Left renal pelvis (tissue), 4 donors: ENCODE results near the gene RPLP1. TPM values are rescaled to one million over a fixed set of nuclear protein-coding genes. Genes with fewer than 3 reads are reported as not detected.

Source experiments
- DNase-seq, 4 donors: peaks; one replicate each; pipeline ENCODE4 v3.0.0-alpha.2; 2013; ENCODE audit warnings: low read depth in 4 of 4, low spot score in 3 of 4
- polyA plus RNA-seq, 4 donors: library from polyadenylated mRNA; unstranded; fragments of 120-200 nt; gene quantifications; one replicate each; pipeline ENCODE4 v1.2.1, GENCODE V29; 2013; ENCODE audit not compliant: insufficient read length in 4 of 4

The RPLP1 gene
- polyA plus RNA-seq, result 1,000 to 10,000 TPM; 1,334 to 1,874 (median 1,438) TPM

DNA sequence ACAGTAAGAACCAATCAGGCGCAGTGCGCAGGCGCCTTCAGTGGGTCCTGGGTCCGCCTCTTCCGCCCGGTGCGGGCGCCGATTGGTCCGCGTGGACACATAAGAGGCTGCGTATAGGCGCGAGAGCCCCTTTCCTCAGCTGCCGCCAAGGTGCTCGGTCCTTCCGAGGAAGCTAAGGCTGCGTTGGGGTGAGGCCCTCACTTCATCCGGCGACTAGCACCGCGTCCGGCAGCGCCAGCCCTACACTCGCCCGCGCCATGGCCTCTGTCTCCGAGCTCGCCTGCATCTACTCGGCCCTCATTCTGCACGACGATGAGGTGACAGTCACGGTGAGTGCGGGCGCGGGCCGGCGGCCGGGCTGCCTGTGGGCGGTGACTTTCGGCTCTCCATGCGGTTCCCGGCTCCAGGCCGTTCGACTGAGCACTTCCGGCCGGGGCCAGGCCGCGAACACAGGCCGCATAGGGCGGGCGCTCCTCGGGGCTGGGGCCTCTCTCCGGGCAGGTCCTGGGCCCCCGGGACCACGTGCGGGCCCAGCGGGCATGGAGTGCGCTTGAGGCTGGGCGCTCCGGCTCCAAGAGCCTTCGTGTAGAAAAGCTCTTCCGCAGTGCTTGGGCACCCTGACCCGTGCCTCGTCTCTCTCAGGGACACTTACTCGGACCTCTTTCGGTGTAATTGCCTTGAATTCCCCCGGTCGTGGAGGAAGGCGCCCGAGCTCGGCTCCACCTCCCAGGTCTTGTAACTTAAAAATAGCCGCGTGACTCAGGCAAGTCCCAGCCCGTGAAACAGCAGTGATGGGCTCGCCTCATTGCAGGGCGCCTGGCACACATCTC is at the start of gene RPLP1:
RPLP1 (plus strand) TSS at position 127 of the 830 bp plus-strand sequence; CDS start at position 258, 131 bp downstream.
- peak; percentile 90 to 95 (median 91) for DNase-seq

DNA sequence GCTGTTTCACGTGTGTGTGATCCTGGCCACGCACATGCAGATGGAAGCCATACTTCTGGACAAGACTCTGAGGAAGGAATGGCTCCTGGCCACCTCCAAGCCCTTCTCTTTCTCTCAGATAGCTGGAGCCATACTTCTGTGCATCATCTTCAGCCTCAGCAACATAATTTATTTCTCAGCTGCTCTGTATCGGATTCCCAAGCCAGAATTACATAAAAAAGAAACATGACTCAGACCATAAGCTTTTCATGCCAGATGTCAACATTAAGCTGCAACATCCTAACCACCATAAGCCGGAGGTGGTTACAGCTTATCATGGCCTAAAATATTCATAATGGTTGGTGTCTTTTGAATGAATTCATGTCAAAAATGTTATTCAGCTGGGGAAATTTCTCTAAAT is 49.0 kb upstream of the RPLP1 start:
- DNase-seq, result no peak

DNA sequence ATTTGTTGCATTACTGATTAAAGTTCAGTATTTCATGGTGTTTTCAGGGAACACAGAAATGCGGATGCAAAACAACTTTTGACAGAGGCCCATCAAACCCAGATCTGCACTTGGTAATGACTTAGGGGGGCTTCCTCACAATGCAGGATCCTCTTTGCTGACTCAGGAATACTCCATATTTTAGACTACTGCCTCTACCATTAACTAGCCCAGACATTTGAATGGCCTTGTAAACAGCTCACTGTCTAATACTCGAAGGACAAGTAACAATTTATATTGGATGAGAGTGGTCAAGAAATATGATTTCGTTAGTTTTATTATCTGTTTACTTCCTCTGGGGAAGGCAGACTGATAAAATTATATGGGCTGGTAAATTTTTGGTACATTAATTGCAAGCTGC is 47.5 kb upstream of the RPLP1 start:
- no peak for DNase-seq

DNA sequence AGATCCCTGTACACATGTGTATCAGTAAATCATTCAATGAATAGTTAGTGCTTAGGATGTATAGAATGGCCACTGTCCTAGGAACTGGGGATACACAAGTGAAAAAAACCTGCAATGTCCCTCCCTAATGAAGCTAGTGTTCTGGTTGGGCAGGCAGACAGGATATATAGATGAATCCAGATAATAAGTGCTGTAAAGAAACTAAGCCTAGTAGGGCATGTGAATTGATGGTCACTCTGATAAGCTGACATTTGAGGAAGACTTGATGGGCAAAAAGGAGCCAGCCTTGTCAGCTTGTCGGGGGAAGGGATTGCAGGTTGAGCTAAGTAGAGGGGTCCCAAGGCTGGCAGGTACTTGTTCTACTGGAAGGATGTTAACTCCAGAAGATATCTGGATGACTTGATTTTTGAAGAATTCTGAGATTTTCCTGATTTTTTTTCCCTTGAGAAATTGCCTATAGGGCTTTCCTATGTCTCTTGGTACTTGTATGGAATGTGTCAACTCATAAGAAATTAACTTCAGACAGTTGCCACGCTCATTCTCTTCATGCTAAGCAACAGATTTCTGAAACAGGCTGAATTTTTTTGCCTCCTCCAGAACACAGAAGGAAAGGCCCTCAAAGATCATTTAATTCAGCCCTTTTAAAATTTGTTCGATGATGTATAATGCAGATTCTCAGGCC is 44.8 kb upstream of the RPLP1 start:
- no peak for DNase-seq

DNA sequence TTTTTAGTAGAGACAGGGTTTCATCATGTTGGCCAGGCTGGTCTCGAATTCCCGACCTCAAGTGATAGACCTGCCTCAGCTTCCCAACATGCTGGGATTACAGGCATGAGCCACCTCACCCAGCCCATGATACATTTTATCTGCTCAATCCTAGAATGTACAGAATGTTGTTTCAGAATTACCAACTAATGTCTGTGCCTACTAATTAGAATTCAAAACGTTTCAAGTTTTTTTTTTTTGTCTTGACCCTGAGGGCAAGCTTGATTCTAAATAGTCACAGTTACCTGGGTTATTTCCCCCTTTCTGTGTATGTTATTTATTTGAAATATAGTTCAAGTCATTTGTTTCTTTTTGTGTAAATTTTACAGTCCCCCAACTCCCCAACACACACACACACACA is 43.8 kb upstream of the RPLP1 start:
- no peak for DNase-seq

DNA sequence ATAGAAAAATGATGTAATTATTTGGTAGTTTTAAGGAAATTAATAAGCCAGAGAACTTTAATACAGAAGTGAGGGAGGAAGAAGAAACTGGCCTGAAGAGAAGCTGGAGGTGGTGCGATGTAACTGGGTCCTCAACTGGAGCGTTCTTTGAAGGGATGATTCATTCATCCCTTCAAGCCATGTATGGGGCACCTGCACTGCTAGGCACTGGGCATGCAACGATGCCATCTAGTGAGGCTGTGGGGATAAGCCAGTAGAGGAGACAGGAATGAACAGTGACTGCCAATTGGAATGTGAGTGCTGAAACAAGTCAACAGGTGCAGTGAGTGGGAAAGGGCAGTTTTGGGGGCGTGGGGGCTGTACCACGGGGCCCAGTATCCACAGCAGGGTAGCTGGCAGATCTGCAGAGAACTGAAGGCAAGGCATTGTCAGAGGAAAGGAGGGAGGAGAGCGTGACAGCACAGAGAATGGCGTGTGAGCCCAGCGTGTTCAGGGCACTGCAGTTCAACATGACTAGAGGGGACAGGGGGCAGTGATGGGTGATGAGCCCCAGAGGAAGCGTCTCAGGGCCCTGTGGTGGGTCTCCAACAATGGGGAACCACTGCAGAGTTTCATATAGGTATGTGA is 42.3 kb upstream of the RPLP1 start:
- no peak for DNase-seq

DNA sequence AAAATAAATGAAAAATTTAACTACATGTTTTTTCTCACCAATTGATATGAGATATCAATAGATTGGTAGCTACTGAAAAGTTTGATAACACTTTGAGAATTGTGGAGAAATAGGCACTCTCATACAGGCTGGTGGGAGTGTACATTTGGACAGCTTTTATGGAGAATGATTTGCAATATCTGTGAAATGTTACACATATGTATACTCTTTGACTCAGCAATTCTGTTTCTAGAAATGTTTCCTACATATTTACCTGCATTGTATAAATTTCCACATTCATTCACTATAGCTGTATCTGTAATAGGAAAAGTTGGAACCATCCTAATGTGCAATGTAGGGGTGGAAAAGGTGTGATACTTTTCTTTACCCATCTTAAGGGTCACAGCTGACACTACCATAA is 40.3 kb upstream of the RPLP1 start:
- DNase-seq, result no peak

DNA sequence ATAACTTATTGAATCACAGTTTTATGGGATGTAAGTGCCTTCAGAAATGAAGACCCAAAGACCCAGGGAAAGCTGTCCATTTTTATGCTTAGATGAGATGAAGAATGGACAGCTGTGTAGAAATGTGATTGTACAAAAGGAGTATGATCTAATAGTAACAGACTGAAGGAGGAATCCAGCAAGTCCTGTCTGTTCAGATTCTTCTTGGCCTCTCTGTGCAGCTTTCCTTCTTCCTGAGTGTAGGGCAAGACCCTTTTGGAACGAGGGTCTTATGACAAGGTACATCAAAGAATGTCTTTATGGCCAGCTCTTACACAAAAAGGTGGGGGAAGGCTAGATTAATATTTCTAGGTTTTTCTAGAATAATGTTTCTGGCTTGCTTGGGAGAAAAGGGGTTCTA is 39.9 kb upstream of the RPLP1 start:
- no peak for DNase-seq

DNA sequence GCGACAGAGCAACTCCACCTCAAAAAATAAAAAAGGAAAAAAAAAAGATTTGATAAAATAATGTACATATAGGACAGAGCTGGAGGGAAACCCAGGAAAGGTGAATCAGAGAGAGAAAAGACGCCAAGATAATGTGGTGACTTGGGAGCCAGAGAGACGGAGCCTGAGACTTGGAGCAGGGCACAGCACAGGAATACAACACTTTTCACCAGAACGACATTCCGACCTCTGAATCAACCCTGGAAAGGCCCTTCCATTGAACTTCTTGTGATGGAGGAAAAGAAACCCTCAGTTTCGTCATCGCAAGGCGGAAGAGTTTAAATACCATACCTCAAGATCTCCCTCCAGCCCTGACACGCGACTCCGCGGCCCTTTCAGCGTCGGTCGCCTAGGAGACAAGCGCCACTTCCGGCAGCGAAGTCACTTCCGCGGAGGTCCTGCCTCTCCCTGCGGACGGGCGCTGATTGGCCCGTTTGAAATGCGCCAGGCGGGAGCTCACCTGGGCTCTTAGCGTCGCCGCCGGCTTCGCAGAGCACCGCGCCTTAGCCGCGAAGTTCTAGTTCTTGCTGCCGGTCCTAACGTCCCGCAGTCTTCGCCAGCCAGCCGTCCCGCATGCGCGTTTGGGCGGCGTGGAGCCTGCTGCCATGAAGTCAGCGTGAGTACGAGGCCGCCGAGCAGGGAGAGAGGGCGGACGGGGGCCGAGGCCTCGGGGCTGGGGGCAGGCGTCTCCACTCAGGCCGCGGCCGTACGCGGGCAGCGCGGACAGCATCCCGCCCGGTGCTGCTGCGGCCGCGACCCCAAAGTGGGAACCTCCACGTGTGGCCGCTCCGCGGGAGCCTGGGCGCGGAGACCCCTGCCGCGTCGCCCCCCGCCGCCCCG is 38.6 kb upstream of the RPLP1 start, which contains the start of gene KIF23:
KIF23 (plus strand) TSS at position 528 of the 879 bp plus-strand sequence; CDS start at position 645, 117 bp downstream.
- DNase-seq, result peak; percentile 82 to 90 (median 86)

DNA sequence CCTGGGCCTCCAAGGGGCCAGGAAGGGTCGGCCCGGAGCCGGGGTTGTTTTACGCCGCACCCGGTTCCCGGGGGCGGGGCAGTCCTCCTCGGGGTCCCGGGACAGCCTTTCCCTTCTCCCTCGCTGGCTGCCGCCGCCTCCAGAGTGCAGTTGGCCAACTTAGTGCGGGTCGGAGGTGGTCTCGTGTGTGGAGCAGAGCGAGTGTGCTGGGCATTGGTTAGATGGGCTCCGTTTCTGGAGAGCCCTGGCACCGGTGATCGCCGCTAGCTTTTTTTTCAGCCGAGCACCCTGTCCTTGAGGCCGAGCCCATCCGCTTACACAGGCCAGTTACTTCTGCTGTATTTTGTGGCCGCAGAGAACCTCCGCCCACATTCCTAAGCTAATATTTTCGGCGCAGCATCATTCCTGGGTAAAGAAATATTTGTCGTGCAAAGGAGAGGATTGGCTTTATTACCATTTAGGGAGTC is 37.9 kb upstream of the RPLP1 start:
- DNase-seq, result no peak

DNA sequence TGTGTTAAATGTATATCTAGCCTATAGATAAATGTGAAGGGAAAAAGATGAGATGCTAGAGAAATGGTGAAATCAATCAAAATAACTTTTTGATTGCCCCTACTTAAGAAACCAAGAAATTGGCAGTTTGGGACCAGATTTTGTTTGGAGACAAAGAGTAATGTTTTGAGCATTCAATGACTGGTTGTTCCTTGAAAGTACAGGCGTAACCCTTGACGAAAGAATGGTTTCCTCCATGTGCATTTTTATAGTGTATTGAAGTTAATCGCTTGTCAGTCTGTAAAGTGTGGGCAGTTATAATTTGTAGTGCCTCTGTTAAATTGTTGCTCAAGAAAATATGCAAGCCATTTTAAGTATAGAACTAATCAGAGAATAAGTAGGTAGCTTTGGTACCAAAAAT is 37.2 kb upstream of the RPLP1 start:
- no peak for DNase-seq

DNA sequence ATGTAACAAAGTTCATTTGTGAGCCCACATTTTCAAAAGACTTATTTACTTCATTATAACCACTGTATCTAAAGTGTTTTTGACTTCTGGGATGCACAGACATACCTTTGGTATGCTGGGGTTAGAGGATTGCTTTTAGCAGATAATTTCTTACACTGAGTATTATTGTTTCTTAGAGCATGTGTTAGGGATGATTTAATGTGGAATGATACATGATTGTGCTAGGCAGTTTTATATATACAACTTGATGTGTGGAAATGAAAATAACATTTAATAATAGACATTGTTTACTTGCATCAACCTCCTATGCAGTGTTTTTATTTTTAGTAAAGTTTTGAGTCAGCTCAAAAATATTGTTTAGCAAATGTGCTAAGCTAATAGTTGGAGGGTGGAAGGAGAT is 35.0 kb upstream of the RPLP1 start:
- DNase-seq, result no peak

DNA sequence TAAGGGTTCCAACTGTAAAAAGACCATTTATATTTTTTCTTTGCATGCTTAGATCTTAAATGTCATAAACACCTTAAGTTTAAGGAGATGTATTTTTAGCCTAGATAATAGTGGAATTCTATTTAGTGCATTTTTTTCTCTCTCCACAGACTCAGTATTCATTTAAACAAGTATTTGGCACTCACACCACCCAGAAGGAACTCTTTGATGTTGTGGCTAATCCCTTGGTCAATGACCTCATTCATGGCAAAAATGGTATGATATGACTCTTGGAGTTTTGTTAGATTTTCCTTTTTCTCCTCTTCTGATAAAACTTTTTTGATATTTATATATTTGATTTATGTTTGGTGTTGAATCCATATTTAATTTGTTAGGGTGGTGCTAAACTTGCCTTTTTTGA is 31.1 kb upstream of the RPLP1 start:
- DNase-seq, result no peak

DNA sequence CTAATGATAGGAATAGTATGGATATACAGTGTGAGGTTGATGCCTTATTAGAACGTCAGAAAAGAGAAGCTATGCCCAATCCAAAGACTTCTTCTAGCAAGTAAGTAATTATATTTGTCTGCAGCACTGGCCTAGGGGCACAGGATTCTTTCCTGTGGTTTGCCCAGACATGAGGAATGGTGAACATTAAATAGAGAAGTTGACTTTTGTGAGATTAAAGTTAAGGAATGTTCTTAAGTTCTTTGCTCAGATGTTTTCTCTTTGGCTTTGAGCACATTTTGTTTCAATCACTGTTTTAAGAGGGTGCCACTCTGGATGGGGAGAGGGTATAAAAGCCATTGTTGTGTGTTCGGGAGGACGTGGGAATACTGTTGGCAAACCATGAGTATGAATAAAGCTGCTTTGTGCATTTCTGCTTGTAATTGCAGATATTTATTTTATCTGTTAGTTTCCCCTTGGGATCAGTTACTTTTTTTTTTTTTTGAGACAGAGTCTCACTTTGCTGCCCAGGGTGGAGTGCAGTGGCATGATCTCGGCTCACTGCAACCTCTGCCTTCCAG is 30.2 kb upstream of the RPLP1 start:
- no peak for DNase-seq

DNA sequence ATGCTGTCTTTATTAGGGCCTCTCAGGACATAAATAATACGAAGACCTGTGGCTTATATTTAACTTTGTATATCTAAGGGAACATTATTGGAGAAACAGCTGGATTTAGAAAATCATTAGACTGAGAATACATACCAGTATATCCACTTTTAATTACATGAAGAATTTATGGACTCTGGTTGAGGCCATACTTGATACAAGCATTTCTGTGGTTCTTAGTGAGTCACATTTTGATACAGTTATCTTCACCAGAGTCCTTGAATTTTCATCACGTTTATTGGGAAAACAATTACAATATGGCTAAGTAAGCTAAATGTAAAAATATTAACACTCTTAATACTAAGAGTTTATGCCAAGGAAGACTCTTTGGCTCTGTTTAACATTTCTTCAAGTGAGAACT is 28.6 kb upstream of the RPLP1 start:
- no peak for DNase-seq

DNA sequence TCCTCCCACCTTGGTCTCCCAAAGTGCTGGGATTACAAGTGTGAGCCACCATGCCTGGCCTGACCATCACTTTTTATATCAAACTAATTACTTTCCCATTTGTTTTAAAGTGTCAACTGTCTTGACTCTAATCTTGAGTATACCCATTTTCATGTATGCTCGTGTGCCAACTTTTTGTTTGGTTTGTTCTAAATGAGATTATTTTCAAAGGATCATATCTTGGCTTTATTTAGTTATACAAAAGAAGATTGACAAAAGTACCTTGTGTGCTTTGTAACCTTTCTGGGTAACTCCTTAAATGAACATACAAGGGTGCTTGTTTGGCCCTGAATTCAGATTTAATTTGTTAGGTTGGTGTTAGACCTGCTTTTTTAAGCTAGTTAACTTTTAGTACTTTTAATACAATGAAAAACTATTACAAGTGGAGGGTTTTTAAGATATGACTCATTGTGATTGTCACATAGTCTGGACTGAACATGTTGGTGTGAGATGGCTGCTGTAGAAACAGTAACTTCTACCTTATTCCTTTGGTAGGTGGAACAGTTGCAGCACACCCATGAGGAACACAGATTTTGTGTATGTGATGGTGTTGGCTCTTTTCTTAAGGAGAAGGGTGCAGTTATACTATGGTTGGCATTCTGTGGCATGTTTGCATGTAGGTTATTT is 27.7 kb upstream of the RPLP1 start:
- no peak for DNase-seq

DNA sequence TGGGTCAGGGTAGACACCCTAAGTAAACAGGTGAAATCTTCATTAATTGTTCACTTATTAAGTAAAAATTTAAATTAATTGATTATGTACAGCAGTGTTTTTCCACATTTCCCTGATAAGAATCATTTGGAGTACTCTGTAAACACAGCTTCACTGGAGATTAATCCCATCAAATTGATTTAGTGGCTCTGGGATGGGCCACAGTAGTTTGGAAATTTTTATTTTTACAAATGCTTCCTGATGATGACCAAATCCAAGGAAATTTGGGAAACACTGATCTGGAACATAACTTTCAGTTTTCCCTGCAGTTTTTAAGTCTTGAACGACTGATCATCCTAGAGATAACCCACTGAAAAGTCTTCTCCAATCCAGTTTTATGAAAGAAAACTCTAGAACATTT is 18.8 kb upstream of the RPLP1 start:
- DNase-seq, result no peak

DNA sequence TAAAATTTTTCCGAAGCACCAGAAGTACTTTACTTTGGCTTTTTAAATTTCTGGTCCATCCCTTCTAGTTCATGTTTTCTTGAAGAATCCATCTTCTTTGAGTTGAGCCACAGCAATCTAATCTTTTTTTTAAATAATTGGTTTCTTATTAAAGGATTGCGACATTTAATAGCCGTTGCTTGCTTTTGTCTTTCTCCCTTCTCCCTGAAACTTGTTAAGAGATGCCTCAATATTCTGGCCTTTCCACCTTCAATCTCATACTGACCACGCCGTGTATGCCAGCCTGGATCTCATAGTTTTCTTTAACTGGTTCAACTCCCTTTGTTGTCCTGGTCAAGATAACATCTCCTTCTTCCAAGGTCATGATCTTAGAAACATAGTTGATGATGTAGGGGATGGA is 18.4 kb upstream of the RPLP1 start:
- no peak for DNase-seq

DNA sequence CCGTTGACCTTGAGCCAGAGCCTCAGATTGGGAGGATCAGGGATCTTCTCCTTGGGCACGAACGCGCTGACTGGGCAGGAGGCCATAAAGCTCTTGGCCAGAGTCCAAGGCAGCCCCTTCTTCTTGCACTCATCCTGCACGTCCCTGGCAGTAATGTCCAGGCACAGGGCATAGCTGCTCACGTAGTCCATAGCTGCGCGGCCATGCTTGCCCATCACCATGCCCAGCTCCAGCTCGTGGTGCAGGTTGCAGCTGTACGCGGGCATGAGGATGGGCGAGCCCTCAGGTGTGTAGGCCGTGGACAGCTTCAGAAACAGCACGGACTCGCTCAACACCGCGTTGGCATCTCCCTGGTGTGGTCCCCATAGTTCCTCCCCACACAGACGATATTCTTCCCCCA is 17.9 kb upstream of the RPLP1 start:
- no peak for DNase-seq

DNA sequence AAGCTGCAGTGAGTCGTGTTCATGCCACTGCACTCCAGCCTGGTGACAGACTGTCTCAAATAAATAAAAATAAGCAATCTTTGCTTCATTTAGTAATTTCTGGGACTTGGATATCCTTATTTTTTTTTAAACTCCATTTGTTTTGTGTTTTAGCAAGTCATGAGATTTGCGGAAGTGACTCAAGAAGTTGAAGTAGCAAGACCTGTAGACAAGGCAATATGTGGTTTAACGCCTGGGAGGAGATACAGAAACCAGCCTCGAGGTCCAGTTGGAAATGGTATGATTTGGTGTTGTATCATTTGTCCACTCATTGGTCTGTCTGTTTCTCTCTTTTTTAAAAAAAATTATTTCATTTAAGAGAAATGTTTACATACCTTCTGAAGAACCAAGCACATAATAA is 16.6 kb upstream of the RPLP1 start:
- DNase-seq, result no peak
